Measurements from ENCODE around the gene HBD.

DNA sequence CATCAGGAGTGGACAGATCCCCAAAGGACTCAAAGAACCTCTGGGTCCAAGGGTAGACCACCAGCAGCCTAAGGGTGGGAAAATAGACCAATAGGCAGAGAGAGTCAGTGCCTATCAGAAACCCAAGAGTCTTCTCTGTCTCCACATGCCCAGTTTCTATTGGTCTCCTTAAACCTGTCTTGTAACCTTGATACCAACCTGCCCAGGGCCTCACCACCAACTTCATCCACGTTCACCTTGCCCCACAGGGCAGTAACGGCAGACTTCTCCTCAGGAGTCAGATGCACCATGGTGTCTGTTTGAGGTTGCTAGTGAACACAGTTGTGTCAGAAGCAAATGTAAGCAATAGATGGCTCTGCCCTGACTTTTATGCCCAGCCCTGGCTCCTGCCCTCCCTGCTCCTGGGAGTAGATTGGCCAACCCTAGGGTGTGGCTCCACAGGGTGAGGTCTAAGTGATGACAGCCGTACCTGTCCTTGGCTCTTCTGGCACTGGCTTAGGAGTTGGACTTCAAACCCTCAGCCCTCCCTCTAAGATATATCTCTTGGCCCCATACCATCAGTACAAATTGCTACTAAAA lies 7.5 kb downstream of the HBD start, which contains the start of gene HBB:
- TF ChIP-seq, protein P1, sequence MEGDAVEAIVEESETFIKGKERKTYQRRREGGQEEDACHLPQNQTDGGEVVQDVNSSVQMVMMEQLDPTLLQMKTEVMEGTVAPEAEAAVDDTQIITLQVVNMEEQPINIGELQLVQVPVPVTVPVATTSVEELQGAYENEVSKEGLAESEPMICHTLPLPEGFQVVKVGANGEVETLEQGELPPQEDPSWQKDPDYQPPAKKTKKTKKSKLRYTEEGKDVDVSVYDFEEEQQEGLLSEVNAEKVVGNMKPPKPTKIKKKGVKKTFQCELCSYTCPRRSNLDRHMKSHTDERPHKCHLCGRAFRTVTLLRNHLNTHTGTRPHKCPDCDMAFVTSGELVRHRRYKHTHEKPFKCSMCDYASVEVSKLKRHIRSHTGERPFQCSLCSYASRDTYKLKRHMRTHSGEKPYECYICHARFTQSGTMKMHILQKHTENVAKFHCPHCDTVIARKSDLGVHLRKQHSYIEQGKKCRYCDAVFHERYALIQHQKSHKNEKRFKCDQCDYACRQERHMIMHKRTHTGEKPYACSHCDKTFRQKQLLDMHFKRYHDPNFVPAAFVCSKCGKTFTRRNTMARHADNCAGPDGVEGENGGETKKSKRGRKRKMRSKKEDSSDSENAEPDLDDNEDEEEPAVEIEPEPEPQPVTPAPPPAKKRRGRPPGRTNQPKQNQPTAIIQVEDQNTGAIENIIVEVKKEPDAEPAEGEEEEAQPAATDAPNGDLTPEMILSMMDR (IDR thresholded peaks at IDR 0.05), result no peak
- no peak for TF ChIP-seq ZFX (IDR thresholded peaks at IDR 0.05; ENCODE audit: borderline replicate concordance)

Data from 22Rv1 (cell line).